Measurements from ENCODE around the gene CCDC159. TPM values are rescaled to one million over a fixed set of nuclear protein-coding genes. Genes with fewer than 3 reads are reported as not detected.
"Not testable (repeated sequence)": the region's sequence is repeated elsewhere in the genome, so short reads cannot be mapped to it uniquely, and the experiment has no call there.

Gene CCDC159
- total RNA-seq, 1 donor from 2014 or later = 21.6 TPM

GRCh38 chr19:11325544-11325943 lies 20.8 kb upstream of the CCDC159 start:
- Histone ChIP-seq H3K36me3 (ENCODE audit: control insufficient read depth, insufficient read depth, low read length) (peaks cover 1% of the 10 kb centered on the region), H3K4me3 (ENCODE audit: low read depth, low read length) (no peak overlapping the region), H3K27me3 (ENCODE audit: control insufficient read depth, insufficient read depth, low read length) (no peaks in the 10 kb centered on the region)
- no peak for DNase-seq (ENCODE audit: low read depth)
- no peak for TF ChIP-seq CTCF (IDR thresholded peaks at IDR 0.05; ENCODE audit: insufficient read depth, low read length, poor library complexity, severe bottlenecking)

- no peaks in the 10 kb centered on the region for H3K27me3 ChIP-seq (ENCODE audit: control insufficient read depth, insufficient read depth, low read length)
- peaks cover 2% of the 10 kb centered on the region for H3K36me3 ChIP-seq (ENCODE audit: control insufficient read depth, insufficient read depth, low read length)
- no peak for DNase-seq (ENCODE audit: low read depth)
- no peak for TF ChIP-seq CTCF (IDR thresholded peaks at IDR 0.05; ENCODE audit: insufficient read depth, low read length, poor library complexity, severe bottlenecking)
- no peak overlapping the region for H3K4me3 ChIP-seq (ENCODE audit: low read depth, low read length)
Observed at GRCh38 chr19:11330127-11330526, 16.2 kb upstream of the CCDC159 start.

DNA sequence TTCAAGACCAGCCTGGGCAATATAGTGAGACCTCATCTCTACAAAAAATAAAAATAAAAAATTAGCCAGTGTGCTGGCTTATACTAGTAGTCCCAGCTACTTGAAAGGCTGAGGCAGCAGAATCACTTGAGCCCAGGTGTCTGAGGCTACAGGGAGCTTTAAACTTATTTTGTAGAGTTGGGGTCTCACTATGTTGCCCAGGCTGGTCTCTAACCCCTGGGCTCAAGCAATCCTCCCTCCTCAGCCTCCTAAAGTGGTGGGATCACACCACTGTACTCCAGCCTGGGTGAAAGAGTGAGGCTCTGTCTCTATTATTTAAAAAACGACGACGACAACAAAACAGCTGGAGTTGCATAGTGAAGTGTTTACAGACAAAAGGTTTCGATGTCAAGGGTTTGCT lies 14.8 kb upstream of the CCDC159 start:
- peaks cover 2% of the 10 kb centered on the region for H3K36me3 ChIP-seq (ENCODE audit: control insufficient read depth, insufficient read depth, low read length)
- H3K27me3 ChIP-seq (ENCODE audit: control insufficient read depth, insufficient read depth, low read length) = no peaks in the 10 kb centered on the region
- DNase-seq (ENCODE audit: low read depth) = no peak
- no peak overlapping the region for H3K4me3 ChIP-seq (ENCODE audit: low read depth, low read length)
- no peak for TF ChIP-seq CTCF (IDR thresholded peaks at IDR 0.05; ENCODE audit: insufficient read depth, low read length, poor library complexity, severe bottlenecking)

- Histone ChIP-seq H3K27me3 (ENCODE audit: control insufficient read depth, insufficient read depth, low read length) (no peaks in the 10 kb centered on the region), H3K4me3 (ENCODE audit: low read depth, low read length) (no peak overlapping the region), H3K36me3 (ENCODE audit: control insufficient read depth, insufficient read depth, low read length) (peaks cover 2% of the 10 kb centered on the region)
- TF ChIP-seq CTCF (IDR thresholded peaks at IDR 0.05; ENCODE audit: insufficient read depth, low read length, poor library complexity, severe bottlenecking) = no peak
- no peak for DNase-seq (ENCODE audit: low read depth)
Observed at GRCh38 chr19:11332822-11333221, 13.5 kb upstream of the CCDC159 start.

- not testable (repeated sequence) for H3K36me3 ChIP-seq (ENCODE audit: control insufficient read depth, insufficient read depth, low read length); H3K27me3 ChIP-seq (ENCODE audit: control insufficient read depth, insufficient read depth, low read length); H3K4me3 ChIP-seq (ENCODE audit: low read depth, low read length); DNase-seq (ENCODE audit: low read depth)
Observed at GRCh38 chr19:11333838-11334237, 12.5 kb upstream of the CCDC159 start.

- peaks cover 2% of the 10 kb centered on the region for H3K36me3 ChIP-seq (ENCODE audit: control insufficient read depth, insufficient read depth, low read length)
- no peak for TF ChIP-seq CTCF (IDR thresholded peaks at IDR 0.05; ENCODE audit: insufficient read depth, low read length, poor library complexity, severe bottlenecking)
- no peaks in the 10 kb centered on the region for H3K27me3 ChIP-seq (ENCODE audit: control insufficient read depth, insufficient read depth, low read length)
- no peak overlapping the region for H3K4me3 ChIP-seq (ENCODE audit: low read depth, low read length)
- no peak for DNase-seq (ENCODE audit: low read depth)
Observed at GRCh38 chr19:11335449-11336146, 10.7 kb upstream of the CCDC159 start.
